ENCODE results near the gene SCART1.
"Not testable (repeated sequence)": the region's sequence is repeated elsewhere in the genome, so short reads cannot be mapped to it uniquely, and the experiment has no call there.

The SCART1 gene

DNA sequence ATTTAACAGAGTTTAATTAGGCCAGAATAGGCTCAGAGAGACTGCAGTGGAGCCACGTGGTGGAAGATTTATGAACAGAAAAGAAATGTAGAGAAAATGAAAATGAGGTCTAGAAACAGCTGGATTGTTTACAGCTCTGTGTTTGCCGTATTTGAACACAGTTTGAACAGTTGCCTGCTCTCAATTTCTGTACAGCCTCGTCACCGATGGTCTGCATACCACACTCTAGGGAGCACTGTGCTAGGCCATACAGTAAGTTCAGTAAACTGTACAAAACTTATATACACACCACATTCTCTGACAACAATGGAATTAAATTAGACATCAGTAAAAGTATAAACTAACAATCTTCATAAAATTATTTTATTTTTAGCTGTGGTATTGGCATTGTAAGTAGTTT lies 62.3 kb downstream of the SCART1 start:
- no peak for DNase-seq (ENCODE audit: low read depth in 2 of 3, low spot score in 1 of 3)

DNA sequence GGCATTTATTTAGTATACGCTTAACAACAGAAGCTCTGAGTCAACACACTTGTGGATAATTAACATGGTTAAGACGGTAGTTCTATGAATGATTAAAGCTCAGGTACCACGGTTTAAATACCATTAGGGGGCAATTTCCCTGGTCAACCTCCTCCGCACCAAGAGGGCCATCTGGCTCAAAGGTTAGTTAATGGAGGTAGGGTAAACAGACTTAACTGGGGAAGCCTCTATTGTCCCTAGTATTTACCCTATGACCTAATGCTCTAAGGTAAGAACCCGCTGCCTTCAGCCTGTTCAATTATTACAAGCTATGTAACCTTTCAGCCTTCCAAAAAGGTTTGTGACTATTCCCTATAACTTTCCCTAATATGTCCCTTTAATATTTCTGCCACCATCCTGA lies 64.8 kb downstream of the SCART1 start:
- DNase-seq (ENCODE audit: low read depth in 2 of 3, low spot score in 1 of 3): not testable (repeated sequence)
